Mesendoderm (in vitro differentiated cells): Measurements from ENCODE around the gene CIDEA.

ENCODE experiments used
- DNase-seq: peaks from one replicate; pipeline ENCODE4 v3.0.0; 2013
- H2AK5ac ChIP-seq: 2 replicates; pipeline ENCODE4 v1.6.1; 2013; ENCODE audit warnings: low read length, inconsistent platforms
- H2BK120ac ChIP-seq: 2 replicates; pipeline ENCODE4 v1.6.1; 2013; ENCODE audit warnings: low read depth, mild to moderate bottlenecking, low read length, moderate library complexity, mixed read lengths
- H2BK15ac ChIP-seq: replicated peaks from 2 replicates; pipeline ENCODE4 v1.6.1; 2013; ENCODE audit warnings: low read depth, mild to moderate bottlenecking, moderate library complexity
- H2BK5ac ChIP-seq: 2 replicates; pipeline ENCODE4 v1.6.1; 2013; ENCODE audit warnings: low read length, inconsistent platforms
- H3K18ac ChIP-seq: 2 replicates; pipeline ENCODE4 v1.6.1; 2013; ENCODE audit warnings: mild to moderate bottlenecking, low read length, mixed read lengths
- H3K23ac ChIP-seq: one replicate; pipeline ENCODE4 v1.6.1; 2013; ENCODE audit warnings: low read length
- H3K27ac ChIP-seq: 2 replicates; pipeline ENCODE4 v1.5.1; 2013; ENCODE audit warnings: low read depth, mild to moderate bottlenecking, inconsistent platforms, low read length, moderate library complexity
- H3K27me3 ChIP-seq: 2 replicates; pipeline ENCODE4 v1.6.1; 2013; ENCODE audit warnings: low read length, control low read depth, mild to moderate bottlenecking, inconsistent platforms; ENCODE audit not compliant: insufficient read depth, poor library complexity
- H3K36me3 ChIP-seq: 2 replicates; pipeline ENCODE4 v1.6.1; 2013; ENCODE audit warnings: low read length, inconsistent platforms; ENCODE audit not compliant: control insufficient read depth, insufficient read depth
- H3K4ac ChIP-seq: one replicate; pipeline ENCODE4 v1.6.1; 2013; ENCODE audit warnings: low read depth, mild to moderate bottlenecking, low read length, moderate library complexity
- H3K4me1 ChIP-seq: 2 replicates; pipeline ENCODE4 v1.6.1; 2013; ENCODE audit warnings: low read depth, low read length, inconsistent platforms; ENCODE audit not compliant: control insufficient read depth
- H3K4me2 ChIP-seq: 2 replicates; pipeline ENCODE4 v1.6.1; 2013; ENCODE audit warnings: low read length
- H3K4me3 ChIP-seq: 2 replicates; pipeline ENCODE4 v1.5.1; 2013; ENCODE audit warnings: mild to moderate bottlenecking, low read length
- H3K56ac ChIP-seq: one replicate; pipeline ENCODE4 v1.6.1; 2013; ENCODE audit warnings: low read length
- H3K79me1 ChIP-seq: 2 replicates; pipeline ENCODE4 v1.6.1; 2013; ENCODE audit warnings: low read length, inconsistent platforms
- H3K79me2 ChIP-seq: 2 replicates; pipeline ENCODE4 v1.6.1; 2013; ENCODE audit warnings: mild to moderate bottlenecking, low read length; ENCODE audit not compliant: control insufficient read depth, insufficient read depth
- H3K9ac ChIP-seq: 2 replicates; pipeline ENCODE4 v1.6.1; 2013; ENCODE audit warnings: low read length, inconsistent platforms
- H4K5ac ChIP-seq: one replicate; pipeline ENCODE4 v1.6.1; 2013; ENCODE audit warnings: low read length
- H4K8ac ChIP-seq: one replicate; pipeline ENCODE4 v1.6.1; 2013; ENCODE audit warnings: low read depth, mild to moderate bottlenecking, control low read depth, low read length, moderate library complexity
- WGBS: extraction: QIAGEN DNeasy Blood & Tissue Kit; methylation state at CpG from one replicate; pipeline ENCODE4 v1.1.7; 2013; ENCODE audit warnings: low lambda C conversion rate, missing lambda C conversion rate; ENCODE audit not compliant: insufficient coverage; ENCODE audit errors: extremely low coverage; 5-methylcytosine and 5-hydroxymethylcytosine counted together

CIDEA gene

GRCh38 chr18:12256951-12257350, 2.8 kb downstream of the CIDEA start:
- Histone ChIP-seq H3K36me3 (no peaks in the 10 kb centered on the region), H4K8ac (no peak overlapping the region), H3K9ac (no peak overlapping the region), H3K23ac (no peak overlapping the region), H3K27me3 (peaks cover 11% of the 10 kb centered on the region), H2BK120ac (no peak overlapping the region), H3K27ac (no peak overlapping the region), H2AK5ac (no peak overlapping the region), H3K79me2 (no peaks in the 10 kb centered on the region), H2BK15ac (no peak overlapping the region), H2BK5ac (no peak overlapping the region), H3K4ac (no peak overlapping the region), H3K4me1 (peaks cover 4% of the 10 kb centered on the region), H3K18ac (no peak overlapping the region), H3K4me3 (no peak overlapping the region), H3K79me1 (no peaks in the 10 kb centered on the region), H3K56ac (no peak overlapping the region), H4K5ac (no peak overlapping the region), H3K4me2 (no peak overlapping the region)
- peak; percentile 8 for DNase-seq
- no CpG with 5 or more reads among the region's 6 CpGs for WGBS

GRCh38 chr18:12257996-12258718, 4.0 kb downstream of the CIDEA start:
- WGBS, result no CpG with 5 or more reads among the region's 21 CpGs
- H3K23ac ChIP-seq, result no peak overlapping the region
- H3K4me3 ChIP-seq, result no peak overlapping the region
- H2BK120ac ChIP-seq, result no peak overlapping the region
- no peak overlapping the region for H3K56ac ChIP-seq
- H2BK5ac ChIP-seq, result no peak overlapping the region
- peaks cover 9% of the 10 kb centered on the region for H3K27me3 ChIP-seq
- DNase-seq, result no peak
- H4K8ac ChIP-seq, result no peak overlapping the region
- no peaks in the 10 kb centered on the region for H3K79me2 ChIP-seq
- H3K9ac ChIP-seq, result no peak overlapping the region
- H4K5ac ChIP-seq, result no peak overlapping the region
- H3K4ac ChIP-seq, result no peak overlapping the region
- H3K27ac ChIP-seq, result no peak overlapping the region
- H2AK5ac ChIP-seq, result no peak overlapping the region
- H2BK15ac ChIP-seq, result no peak overlapping the region
- H3K4me2 ChIP-seq, result no peak overlapping the region
- H3K79me1 ChIP-seq, result no peaks in the 10 kb centered on the region
- no peak overlapping the region for H3K18ac ChIP-seq
- H3K36me3 ChIP-seq, result no peaks in the 10 kb centered on the region
- peaks cover 2% of the 10 kb centered on the region for H3K4me1 ChIP-seq

GRCh38 chr18:12258719-12259705, 4.9 kb downstream of the CIDEA start:
- WGBS, result no CpG with 5 or more reads among the region's 29 CpGs
- H4K8ac ChIP-seq, result no peak overlapping the region
- no peak overlapping the region for H3K9ac ChIP-seq
- no peak for DNase-seq
- no peak overlapping the region for H3K4me2 ChIP-seq
- peaks cover 8% of the 10 kb centered on the region for H3K27me3 ChIP-seq
- H3K36me3 ChIP-seq, result no peaks in the 10 kb centered on the region
- no peak overlapping the region for H3K4ac ChIP-seq
- no peak overlapping the region for H3K4me3 ChIP-seq
- no peak overlapping the region for H3K18ac ChIP-seq
- H4K5ac ChIP-seq, result no peak overlapping the region
- no peak overlapping the region for H3K27ac ChIP-seq
- H3K56ac ChIP-seq, result no peak overlapping the region
- no peak overlapping the region for H2BK15ac ChIP-seq
- no peak overlapping the region for H3K23ac ChIP-seq
- H3K4me1 ChIP-seq, result no peaks in the 10 kb centered on the region
- H3K79me2 ChIP-seq, result no peaks in the 10 kb centered on the region
- no peak overlapping the region for H2BK120ac ChIP-seq
- H2BK5ac ChIP-seq, result no peak overlapping the region
- no peaks in the 10 kb centered on the region for H3K79me1 ChIP-seq
- no peak overlapping the region for H2AK5ac ChIP-seq

DNA sequence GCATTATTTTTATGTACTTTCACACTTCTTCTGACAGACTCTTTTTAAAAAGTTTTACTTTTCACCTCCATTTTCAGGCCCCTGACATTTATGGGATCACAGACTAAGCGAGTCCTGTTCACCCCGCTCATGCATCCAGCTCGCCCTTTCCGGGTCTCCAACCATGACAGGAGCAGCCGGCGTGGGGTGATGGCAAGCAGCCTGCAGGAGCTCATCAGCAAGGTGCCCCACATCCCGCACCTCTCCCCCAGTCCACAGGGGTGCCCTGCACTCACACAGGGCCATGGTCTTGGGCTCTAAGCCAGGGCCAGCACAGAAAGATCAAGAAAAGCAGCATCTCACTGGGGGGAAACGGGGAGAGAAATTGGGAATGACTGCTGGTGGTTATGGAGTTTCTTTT, 8.6 kb downstream of the CIDEA start:
- Histone ChIP-seq H3K27me3 (no peaks in the 10 kb centered on the region), H2BK5ac (no peak overlapping the region), H2BK120ac (no peak overlapping the region), H3K36me3 (no peaks in the 10 kb centered on the region), H3K4me1 (no peaks in the 10 kb centered on the region), H2AK5ac (no peak overlapping the region), H3K4ac (no peak overlapping the region), H3K79me2 (no peaks in the 10 kb centered on the region), H3K56ac (no peak overlapping the region), H3K4me3 (no peak overlapping the region), H4K5ac (no peak overlapping the region), H4K8ac (no peak overlapping the region), H3K9ac (no peak overlapping the region), H3K79me1 (no peaks in the 10 kb centered on the region), H3K23ac (no peak overlapping the region), H3K4me2 (no peak overlapping the region), H2BK15ac (no peak overlapping the region), H3K27ac (no peak overlapping the region), H3K18ac (no peak overlapping the region)
- no peak for DNase-seq
- no CpG with 5 or more reads among the region's 8 CpGs for WGBS

DNA sequence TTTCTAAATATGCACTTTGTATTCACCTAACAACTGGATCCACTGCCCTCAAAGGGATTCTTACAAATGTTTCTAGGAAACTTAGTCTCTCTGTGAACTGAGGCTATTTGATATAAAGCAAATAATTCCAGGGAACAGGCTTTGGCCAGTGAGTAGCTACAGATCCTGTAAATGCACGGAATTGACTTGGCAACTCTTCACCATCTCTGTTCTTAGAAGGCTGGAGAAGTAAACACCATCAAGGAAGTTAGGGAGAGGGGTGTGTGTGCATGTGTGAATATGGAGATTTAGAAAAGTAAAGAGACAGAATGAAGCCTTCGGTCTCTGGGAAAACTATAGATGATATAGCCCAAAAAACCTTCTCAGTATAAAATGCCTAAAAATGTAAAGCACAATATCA, 10.7 kb downstream of the CIDEA start:
- Histone ChIP-seq H2BK15ac (no peak overlapping the region), H3K4me1 (no peaks in the 10 kb centered on the region), H3K79me1 (no peaks in the 10 kb centered on the region), H4K5ac (no peak overlapping the region), H3K18ac (no peak overlapping the region), H3K36me3 (no peaks in the 10 kb centered on the region), H2BK120ac (no peak overlapping the region), H3K9ac (no peak overlapping the region), H3K56ac (no peak overlapping the region), H3K23ac (no peak overlapping the region), H3K27ac (no peak overlapping the region), H3K4me2 (no peak overlapping the region), H3K79me2 (no peaks in the 10 kb centered on the region), H4K8ac (no peak overlapping the region), H2BK5ac (no peak overlapping the region), H3K27me3 (no peaks in the 10 kb centered on the region), H2AK5ac (no peak overlapping the region), H3K4me3 (no peak overlapping the region), H3K4ac (no peak overlapping the region)
- no CpG with 5 or more reads among the region's 2 CpGs for WGBS
- DNase-seq, result no peak
